Endothelial cell of umbilical vein (primary cell): ENCODE measurements around the gene RYR1. TPM values are rescaled to one million over a fixed set of nuclear protein-coding genes. Genes with fewer than 3 reads are reported as not detected.

Experiments used
- BruUV-seq: library from RNA; stranded (reverse); fragments of 400-500 nt; replicated peaks from 2 replicates; lab custom pipeline; 2021; lab: Mats Ljungman, UMichigan
- CTCF ChIA-PET: fragments of 300-600, 350-600 bp; sonication (Branson Sonifier 250); formaldehyde crosslinking; loops from one replicate; lab custom pipeline; 2021; ENCODE audit warnings: antibody characterized with exemption, inconsistent platforms; lab: Charles Lee
- POLR2A ChIA-PET: fragments of 300-600, 350-600 bp; sonication (Branson Sonifier 250); formaldehyde crosslinking; loops from one replicate; lab custom pipeline; 2021; ENCODE audit warnings: antibody characterized with exemption, inconsistent platforms; lab: Charles Lee
- DNase-seq: peaks from one replicate; pipeline ENCODE4 v3.0.0-alpha.2; 2011; ENCODE audit warnings: low read depth, low spot score
- FAIRE-seq: peaks from 2 replicates; lab custom pipeline; 2011; peaks lifted over from hg19 to GRCh38; lab: Jason Lieb, UNC
- H2AFZ ChIP-seq: 2 replicates; pipeline ENCODE4 v1.6.0; 2012; ENCODE audit warnings: low read depth, low read length, control low read depth, inconsistent platforms
- H3K27ac ChIP-seq: 2 replicates; pipeline ENCODE4 v1.5.1; 2011; ENCODE audit warnings: low read depth, mild to moderate bottlenecking, control low read depth, low read length, moderate library complexity; ENCODE audit not compliant: insufficient read depth
- H3K27me3 ChIP-seq, 2 experiments: 2 replicates each; pipeline versions ENCODE4 v1.6.0 to v1.6.1; 2011; ENCODE audit warnings: low read length in 2 of 2, mixed read lengths in 1 of 2; ENCODE audit not compliant: control insufficient read depth in 2 of 2, insufficient read depth in 2 of 2
- H3K36me3 ChIP-seq, 2 experiments: 2 replicates in 1 of 2; 3 replicates in 1 of 2; pipeline ENCODE4 v1.5.1; 2011; ENCODE audit warnings: low read length in 2 of 2, mild to moderate bottlenecking in 1 of 2, moderate library complexity in 1 of 2; ENCODE audit not compliant: control insufficient read depth in 2 of 2, insufficient read depth in 2 of 2; ENCODE audit errors: extremely low read depth in 1 of 2
- H3K4me1 ChIP-seq: 3 replicates; pipeline ENCODE4 v1.5.1; 2011; ENCODE audit warnings: mild to moderate bottlenecking, low read length; ENCODE audit not compliant: control insufficient read depth, insufficient read depth; ENCODE audit errors: extremely low read depth
- H3K4me2 ChIP-seq: 2 replicates; pipeline ENCODE4 v1.6.1; 2011; ENCODE audit warnings: low read length, control low read depth, mixed read lengths; ENCODE audit not compliant: insufficient read depth
- H3K4me3 ChIP-seq, 3 experiments: fragments of 200-600 bp in 1 of 3; sonication (generic), shearing (Covaris generic) in 1 of 3; replicated peaks in 1 of 3; 2 replicates each; pipeline ENCODE4 v1.5.1; 2011 to 2016; ENCODE audit warnings: control low read depth in 3 of 3, low read length in 3 of 3, mild to moderate bottlenecking in 2 of 3, inconsistent platforms in 1 of 3, low read depth in 1 of 3, moderate library complexity in 1 of 3; ENCODE audit not compliant: insufficient read depth in 1 of 3
- H3K79me2 ChIP-seq: 2 replicates; pipeline ENCODE4 v1.6.0; 2012; ENCODE audit warnings: low read length, inconsistent platforms; ENCODE audit not compliant: control insufficient read depth, insufficient read depth
- H3K9ac ChIP-seq: replicated peaks from 2 replicates; pipeline ENCODE3; 2011; ENCODE audit warnings: low read length, control low read depth; ENCODE audit not compliant: insufficient read depth; ENCODE audit errors: extremely low read depth
- H3K9me1 ChIP-seq: replicated peaks from 3 replicates; pipeline ENCODE4 v1.6.0; 2011; ENCODE audit warnings: mild to moderate bottlenecking, low read length; ENCODE audit not compliant: control insufficient read depth, insufficient read depth; ENCODE audit errors: extremely low read depth
- H3K9me3 ChIP-seq: replicated peaks from 2 replicates; pipeline ENCODE4 v1.5.1; 2012; ENCODE audit warnings: low read length, inconsistent platforms; ENCODE audit not compliant: control insufficient read depth, insufficient read depth
- H4K20me1 ChIP-seq: replicated peaks from 2 replicates; pipeline ENCODE3; 2011; ENCODE audit warnings: mild to moderate bottlenecking, low read length; ENCODE audit not compliant: control insufficient read depth, insufficient read depth; ENCODE audit errors: extremely low read depth
- CTCF ChIP-seq, 2 donors: IDR thresholded peaks; 1 replicate in 1 of 2; 2 replicates in 1 of 2; pipeline ENCODE4 v1.5.1; 2011; ENCODE audit warnings: low read length in 2 of 2, mild to moderate bottlenecking in 2 of 2, moderate library complexity in 2 of 2, control low read depth in 1 of 2, inconsistent platforms in 1 of 2, low read depth in 1 of 2; ENCODE audit not compliant: insufficient read depth in 1 of 2; ENCODE audit errors: extremely low read depth in 1 of 2
- EZH2 ChIP-seq: IDR thresholded peaks from 2 replicates; pipeline ENCODE4 v1.6.1; 2012; ENCODE audit warnings: borderline replicate concordance, low read depth, mild to moderate bottlenecking, moderate library complexity, low read length, inconsistent platforms; ENCODE audit not compliant: severe bottlenecking
- FOS ChIP-seq: IDR thresholded peaks from 2 replicates; pipeline ENCODE4 v1.6.1; 2011; ENCODE audit warnings: mild to moderate bottlenecking, low read length, moderate library complexity, borderline replicate concordance; ENCODE audit not compliant: insufficient read depth
- GATA2 ChIP-seq: IDR thresholded peaks from 2 replicates; pipeline ENCODE4 v1.7.0; 2011; ENCODE audit warnings: low read depth, mild to moderate bottlenecking, moderate library complexity, mixed read lengths, low read length; ENCODE audit not compliant: insufficient read length, insufficient read depth
- MYC ChIP-seq: IDR thresholded peaks from one replicate; pipeline ENCODE4 v1.6.1; 2011; ENCODE audit warnings: mild to moderate bottlenecking, low read depth, low read length
- POLR2A ChIP-seq: IDR thresholded peaks from 2 replicates; pipeline ENCODE4 v1.6.1; 2012; ENCODE audit warnings: low read depth, mild to moderate bottlenecking, control low read depth, low read length
- POLR2AphosphoS5 ChIP-seq: IDR thresholded peaks from 2 replicates; pipeline ENCODE4 v1.6.1; 2012; ENCODE audit warnings: low read depth, mild to moderate bottlenecking, control low read depth, low read length, moderate library complexity; ENCODE audit not compliant: insufficient read depth
- dilution Hi-C: fragments of 300-500 bp; cut with MboI; formaldehyde crosslinking; loops from one replicate; pipeline ENCODE4 v1.15.0; 2019; ENCODE audit warnings: low sequenced_read_pairs; ENCODE audit not compliant: extremely low pct_ligation_motif_present
- intact Hi-C: fragments of 100-400 bp; cut with micrococcal nuclease; formaldehyde crosslinking; loops from one replicate; pipeline ENCODE4 v1.10.0; 2022
- polyA plus RNA-seq, 4 experiments: library from polyadenylated mRNA; depleted of rRNA in 3 of 4; stranded (reverse) in 3 of 4; unstranded in 1 of 4; fragments of >200 nt; gene quantifications; 2 replicates each; pipeline versions ENCODE4 v1.2.1 to v1.2.3, GENCODE V29; 2011 to 2012; ENCODE audit warnings: missing spikeins in 1 of 4
- total RNA-seq: library from RNA; stranded (reverse); gene quantifications from 2 replicates; pipeline ENCODE4 v1.2.3, GENCODE V29; 2021
- TF ChIP-seq, protein P1 (sequence below): IDR thresholded peaks from 2 replicates; pipeline ENCODE4 v1.6.1; 2011; ENCODE audit not compliant: insufficient read depth, insufficient read length

The RYR1 gene
- total and polyA plus RNA-seq, 2 donors (not counting 3 experiments of a cell fraction or from before 2014, with no cell fraction given) = under 0.01 to 0.02 TPM

DNA sequence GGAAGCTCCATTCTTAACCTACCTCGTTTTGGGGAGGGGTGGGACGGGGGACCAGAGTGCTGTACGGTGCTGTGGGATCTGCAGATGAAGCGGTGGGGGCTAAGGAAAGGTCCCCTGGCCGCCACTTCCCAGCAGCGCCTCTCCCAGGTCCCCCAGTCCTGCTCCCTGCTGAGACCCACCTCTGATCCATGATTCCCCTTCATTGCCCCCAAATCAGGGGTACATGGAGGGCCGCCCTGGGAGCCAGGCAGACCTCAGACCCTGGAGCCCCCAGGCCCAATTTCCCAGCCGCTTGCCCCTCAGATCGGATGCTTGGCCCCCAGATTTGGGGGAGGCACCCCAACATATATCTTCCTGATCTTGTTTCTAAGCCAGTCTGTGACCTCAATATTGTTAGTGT lies 34.4 kb upstream of the RYR1 start:
- TF ChIP-seq POLR2A (no peak), FOS (no peak), MYC (no peak), POLR2AphosphoS5 (no peak), CTCF (IDR thresholded peaks at IDR 0.05; ENCODE audit: extremely low read depth in 1 of 2, insufficient read depth in 1 of 2, low read depth in 1 of 2, low read length in 2 of 2) (no peak), EZH2 (no peak), GATA2 (no peak)
- TF ChIP-seq, protein P1, sequence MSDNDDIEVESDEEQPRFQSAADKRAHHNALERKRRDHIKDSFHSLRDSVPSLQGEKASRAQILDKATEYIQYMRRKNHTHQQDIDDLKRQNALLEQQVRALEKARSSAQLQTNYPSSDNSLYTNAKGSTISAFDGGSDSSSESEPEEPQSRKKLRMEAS = no peak
- intact Hi-C loops = no loop called here
- FAIRE-seq = no peak
- no peaks in the 10 kb centered on the region for H3K79me2 ChIP-seq
- no peak overlapping the region for H3K27ac ChIP-seq
- no peak for DNase-seq
- no peak overlapping the region for H3K4me2 ChIP-seq
- no peaks in the 10 kb centered on the region for H3K27me3 ChIP-seq
- no peak overlapping the region for H3K9ac ChIP-seq
- no peaks in the 10 kb centered on the region for H3K36me3 ChIP-seq
- ChIA-PET CTCF (no interaction called here), POLR2A (no interaction called here)
- BruUV-seq = no TSS peak
- no peaks in the 10 kb centered on the region for H3K9me3 ChIP-seq
- no peaks in the 10 kb centered on the region for H3K9me1 ChIP-seq
- peaks cover 2% of the 10 kb centered on the region for H3K4me1 ChIP-seq
- no peak overlapping the region for H2AFZ ChIP-seq
- dilution Hi-C loops = no loop called here
- H3K4me3 ChIP-seq = no peak overlapping the region
- no peaks in the 10 kb centered on the region for H4K20me1 ChIP-seq
